ENCODE data around the gene SMYD5.
"Not testable (repeated sequence)": the region's sequence is repeated elsewhere in the genome, so short reads cannot be mapped to it uniquely, and the experiment has no call there.

The SMYD5 gene

GRCh38 chr2:73262108-73262651 lies 48.1 kb downstream of the SMYD5 start:
- DNase-seq, result no peak

- DNase-seq, result not testable (repeated sequence)
Observed at GRCh38 chr2:73262691-73263429, 48.8 kb downstream of the SMYD5 start.

- DNase-seq, result no peak
Observed at GRCh38 chr2:73263540-73264331, 49.7 kb downstream of the SMYD5 start.

GRCh38 chr2:73264332-73264606 lies 50.2 kb downstream of the SMYD5 start:
- DNase-seq, result no peak

GRCh38 chr2:73264783-73265182 lies 50.7 kb downstream of the SMYD5 start:
- no peak for DNase-seq

GRCh38 chr2:73265298-73266060 lies 51.4 kb downstream of the SMYD5 start:
- DNase-seq, result no peak

- peak; percentile 19 for DNase-seq
Observed at GRCh38 chr2:73266061-73266901, 52.2 kb downstream of the SMYD5 start.

- DNase-seq, result no peak
Observed at GRCh38 chr2:73267008-73267407, 53.0 kb downstream of the SMYD5 start.

- DNase-seq, result no peak
Observed at GRCh38 chr2:73268366-73268829, 54.4 kb downstream of the SMYD5 start.

- no peak for DNase-seq
Observed at GRCh38 chr2:73268830-73269685, 55.0 kb downstream of the SMYD5 start.

GRCh38 chr2:73269686-73270465 lies 55.8 kb downstream of the SMYD5 start:
- DNase-seq, result no peak

- DNase-seq, result no peak
Observed at GRCh38 chr2:73272270-73272669, 58.2 kb downstream of the SMYD5 start.
